Testis (tissue), 5 donors: Measurements from ENCODE around the gene E2F2. TPM values are rescaled to one million over a fixed set of nuclear protein-coding genes. Genes with fewer than 3 reads are reported as not detected.

Experiments
- DNase-seq: peaks from one replicate; pipeline ENCODE4 v3.0.0-alpha.2; 2019
- H3K27ac ChIP-seq, 2 donors: fragments of 200-600 bp; sonication (generic); one replicate each; pipeline ENCODE4 v1.5.1; 2019
- H3K27me3 ChIP-seq: fragments of 200-600 bp; sonication (generic); one replicate; pipeline ENCODE4 v1.5.1; 2019
- H3K36me3 ChIP-seq: fragments of 200-600 bp; sonication (generic); one replicate; pipeline ENCODE4 v1.5.1; 2017; ENCODE audit warnings: low read depth; ENCODE audit errors: missing control alignments
- H3K4me1 ChIP-seq: fragments of 200-600 bp; sonication (generic); one replicate; pipeline ENCODE4 v1.5.1; 2019
- H3K4me3 ChIP-seq, 2 donors: fragments of 200-600 bp; sonication (generic); one replicate each; pipeline ENCODE4 v1.5.1; 2017 to 2019
- H3K9me3 ChIP-seq: fragments of 200-600 bp; sonication (generic); one replicate; pipeline ENCODE4 v1.5.1; 2017
- POLR2A ChIP-seq: fragments of 450-650 bp; IDR thresholded peaks from one replicate; pipeline ENCODE4 v1.6.1; 2017; ENCODE audit warnings: antibody characterized with exemption, mild to moderate bottlenecking, moderate library complexity
- WGBS, 2 donors: methylation state at CpG; one replicate each; pipeline ENCODE4 v1.1.5; 2018; 5-methylcytosine and 5-hydroxymethylcytosine counted together
- intact Hi-C: fragments of 100-400 bp; cut with DNase I; formaldehyde crosslinking; loops from one replicate; pipeline ENCODE4 v1.15.1; 2023; ENCODE audit warnings: low total_unique reads
- long read RNA-seq, 2 donors: transcript quantifications; one replicate each; lab custom pipeline, GENCODE V29; 2026
- polyA plus RNA-seq: library from polyadenylated mRNA; stranded (reverse); fragments of 350-450 nt; fragmentation: Illumina TruSeq; extraction: RNeasy Lipid Tissue Mini Kit (QIAGEN cat#74804); gene quantifications from one replicate; pipeline ENCODE4 v1.2.3, GENCODE V29; 2014; ENCODE audit warnings: low read depth, low replicate concordance; ENCODE audit not compliant: insufficient read depth
- total RNA-seq, 2 donors: library from RNA; depleted of rRNA; stranded (reverse); fragments of >200 nt; gene quantifications; one replicate each; pipeline ENCODE4 v1.2.3, GENCODE V29; 2016
- TF ChIP-seq, protein P1 (sequence below), 3 experiments: fragments of 450-650 bp in 2 of 3; fragments of 200-600 bp in 1 of 3; sonication (generic) in 1 of 3; IDR thresholded peaks; one replicate each; pipeline ENCODE4 v1.5.1; 2016 to 2019; ENCODE audit warnings: antibody characterized with exemption in 3 of 3, mild to moderate bottlenecking in 2 of 3, moderate library complexity in 1 of 3

The E2F2 gene
- total RNA-seq (1 to 10 TPM; 4.2 to 6.6 TPM), polyA plus RNA-seq (4.8 TPM)
- long read RNA-seq, donor 1: 0 reads
- long read RNA-seq, donor 2: 0 reads

- Histone ChIP-seq H3K4me1 (peaks cover 38% of the 10 kb centered on the region), H3K27ac (peak within 1 kb of the TSS in 1 of 2 donors; percentile 6), H3K27me3 (no peaks in the 10 kb centered on the region), H3K9me3 (no peaks in the 10 kb centered on the region), H3K36me3 (no peaks in the 10 kb centered on the region), H3K4me3 (peak within 1 kb of the TSS; percentile 49 to 59)
- DNase-seq: peak; percentile 92
- WGBS, 2 donors: 0% methylated on average over 37 to 60 of the region's 85 CpGs
- TF ChIP-seq, protein P1, sequence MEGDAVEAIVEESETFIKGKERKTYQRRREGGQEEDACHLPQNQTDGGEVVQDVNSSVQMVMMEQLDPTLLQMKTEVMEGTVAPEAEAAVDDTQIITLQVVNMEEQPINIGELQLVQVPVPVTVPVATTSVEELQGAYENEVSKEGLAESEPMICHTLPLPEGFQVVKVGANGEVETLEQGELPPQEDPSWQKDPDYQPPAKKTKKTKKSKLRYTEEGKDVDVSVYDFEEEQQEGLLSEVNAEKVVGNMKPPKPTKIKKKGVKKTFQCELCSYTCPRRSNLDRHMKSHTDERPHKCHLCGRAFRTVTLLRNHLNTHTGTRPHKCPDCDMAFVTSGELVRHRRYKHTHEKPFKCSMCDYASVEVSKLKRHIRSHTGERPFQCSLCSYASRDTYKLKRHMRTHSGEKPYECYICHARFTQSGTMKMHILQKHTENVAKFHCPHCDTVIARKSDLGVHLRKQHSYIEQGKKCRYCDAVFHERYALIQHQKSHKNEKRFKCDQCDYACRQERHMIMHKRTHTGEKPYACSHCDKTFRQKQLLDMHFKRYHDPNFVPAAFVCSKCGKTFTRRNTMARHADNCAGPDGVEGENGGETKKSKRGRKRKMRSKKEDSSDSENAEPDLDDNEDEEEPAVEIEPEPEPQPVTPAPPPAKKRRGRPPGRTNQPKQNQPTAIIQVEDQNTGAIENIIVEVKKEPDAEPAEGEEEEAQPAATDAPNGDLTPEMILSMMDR (IDR thresholded peaks at IDR 0.05): peak in 1 of 3 experiments; percentile 4
- no peak for TF ChIP-seq POLR2A
- intact Hi-C loops: no loop called here
These were observed at the start of gene E2F2 for GRCh38 chr1:23530747-23531561. E2F2 (minus strand) TSS chr1:23531233; CDS start chr1:23530793, 440 bp downstream.

DNA sequence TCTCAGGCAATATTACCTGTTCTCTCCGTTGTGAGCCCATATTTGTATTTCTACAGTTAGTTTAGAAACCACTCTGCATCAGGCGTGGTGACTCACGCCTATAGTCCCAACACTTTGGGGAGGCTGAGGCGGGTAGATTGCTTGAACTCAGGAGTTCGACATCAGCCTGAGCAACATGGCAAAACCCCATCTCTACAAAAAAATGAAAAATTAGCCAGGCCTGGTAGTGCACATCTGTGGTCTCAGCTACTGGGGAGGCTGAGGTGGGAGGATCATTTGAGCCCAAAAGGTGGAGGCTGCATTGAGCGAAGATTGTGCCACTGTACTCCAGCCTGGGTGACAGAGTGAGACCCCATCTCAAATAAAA, 47.9 kb upstream of the E2F2 start:
- intact Hi-C loops: no loop called here
- Histone ChIP-seq H3K27me3 (no peaks in the 10 kb centered on the region), H3K9me3 (no peaks in the 10 kb centered on the region), H3K4me1 (peaks cover 10% of the 10 kb centered on the region), H3K27ac (no peak overlapping the region), H3K4me3 (no peak overlapping the region), H3K36me3 (no peaks in the 10 kb centered on the region)
- DNase-seq: no peak
- 83 to 95% methylated on average over 6 of the region's 6 CpGs for WGBS, 2 donors
- TF ChIP-seq POLR2A: no peak

DNA sequence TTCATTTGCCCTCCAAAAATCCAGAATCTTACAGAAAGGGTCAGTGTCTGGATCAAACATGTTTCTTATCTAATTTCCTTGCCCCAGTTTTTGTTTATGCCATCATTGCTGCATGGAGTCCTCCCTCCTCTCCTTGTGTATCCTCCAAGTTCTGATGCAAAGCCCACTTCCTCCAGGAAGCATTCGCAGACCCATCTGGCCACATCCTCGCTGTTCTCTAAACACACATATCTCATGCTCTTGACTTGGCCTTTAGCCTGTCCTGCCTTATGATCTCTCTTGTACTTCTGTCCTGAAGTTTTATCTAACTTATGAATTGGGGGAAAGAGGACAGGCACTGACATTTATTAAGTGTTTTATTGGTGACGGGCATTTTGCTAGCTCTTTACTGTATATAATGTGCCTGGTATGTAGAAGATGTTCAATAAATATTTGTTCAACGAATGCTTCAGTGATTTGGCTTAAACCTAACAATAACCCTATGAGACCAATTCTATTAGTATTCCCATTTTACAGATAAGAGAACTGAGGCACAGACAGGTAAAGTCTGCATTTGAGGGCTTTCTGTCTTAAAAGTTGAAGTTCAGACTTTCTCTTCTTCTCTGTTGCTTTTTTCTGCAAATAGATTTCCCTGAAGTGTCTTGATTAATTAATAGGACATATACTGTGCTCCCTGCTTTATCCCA, 47.4 kb upstream of the E2F2 start:
- 88 to 93% methylated on average over 4 of the region's 4 CpGs for WGBS, 2 donors
- no peaks in the 10 kb centered on the region for H3K36me3 ChIP-seq
- TF ChIP-seq POLR2A: no peak
- TF ChIP-seq, protein P1 (IDR thresholded peaks at IDR 0.05): no peak

GRCh38 chr1:23577056-23578004, 46.3 kb upstream of the E2F2 start:
- Histone ChIP-seq H3K36me3 (no peaks in the 10 kb centered on the region), H3K27ac (peak overlapping the region; percentile 18 to 57), H3K9me3 (no peaks in the 10 kb centered on the region), H3K4me3 (no peak overlapping the region), H3K4me1 (peaks cover 10% of the 10 kb centered on the region), H3K27me3 (no peaks in the 10 kb centered on the region)
- intact Hi-C loops: no loop called here
- 33 to 37% methylated on average over 11 of the region's 11 CpGs for WGBS, 2 donors
- peak; percentile 68 for DNase-seq
- no peak for TF ChIP-seq POLR2A

More for the DNA sequence above, 47.4 kb upstream of the E2F2 start:
- intact Hi-C loops: no loop called here
- H3K9me3 ChIP-seq: no peaks in the 10 kb centered on the region
- DNase-seq: no peak
- no peak overlapping the region for H3K27ac ChIP-seq
- peaks cover 10% of the 10 kb centered on the region for H3K4me1 ChIP-seq
- no peak overlapping the region for H3K4me3 ChIP-seq
- H3K27me3 ChIP-seq: no peaks in the 10 kb centered on the region

GRCh38 chr1:23576338-23577055, 45.5 kb upstream of the E2F2 start:
- H3K27me3 ChIP-seq: no peaks in the 10 kb centered on the region
- intact Hi-C loops: no loop called here
- no peaks in the 10 kb centered on the region for H3K9me3 ChIP-seq
- TF ChIP-seq, protein P1 (IDR thresholded peaks at IDR 0.05): no peak
- TF ChIP-seq POLR2A: no peak
- no peaks in the 10 kb centered on the region for H3K36me3 ChIP-seq
- peaks cover 10% of the 10 kb centered on the region for H3K4me1 ChIP-seq
- no peak overlapping the region for H3K4me3 ChIP-seq
- DNase-seq: no peak
- H3K27ac ChIP-seq: peak overlapping the region; percentile 18 to 57
- WGBS, 2 donors: 75 to 79% methylated on average over 7 of the region's 7 CpGs
